NCI-H2029 treated with DMSO at 0.1 percent for 48 hours (cell line): ENCODE data around the gene GPR39.
A peak's percentile ranks its signal among the peaks of the same experiment; 100 is the strongest.
"Not testable (repeated sequence)": the region's sequence is repeated elsewhere in the genome, so short reads cannot be mapped to it uniquely, and the experiment has no call there.

Experiments
- DNase-seq: peaks from one replicate; lab custom pipeline; 2025; lab: John Stamatoyannopoulos, UW

GPR39 gene

GRCh38 chr2:132497591-132497990 lies 81.0 kb downstream of the GPR39 start:
- no peak for DNase-seq

DNA sequence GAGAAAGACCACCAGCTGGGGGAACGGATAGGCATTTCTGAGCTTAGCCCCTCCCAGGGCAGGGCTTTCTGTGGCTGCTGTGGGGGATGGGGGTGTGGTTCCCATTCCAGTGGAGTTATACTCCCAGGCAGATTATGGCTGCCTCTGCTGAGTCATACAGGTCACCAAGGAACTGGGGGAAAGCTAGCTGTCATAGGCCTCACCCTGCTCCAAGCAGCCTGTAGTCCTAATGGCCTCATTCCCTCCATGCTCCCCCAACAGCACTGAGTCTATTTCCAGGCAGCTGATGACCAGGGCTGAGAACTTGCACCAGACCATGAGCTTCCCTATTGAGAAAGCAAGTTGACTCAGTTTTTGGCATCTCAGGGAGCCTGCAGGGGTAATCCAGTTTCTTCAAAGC lies 87.1 kb downstream of the GPR39 start:
- DNase-seq: no peak

GRCh38 chr2:132515010-132515409 lies 98.4 kb downstream of the GPR39 start:
- DNase-seq: no peak

DNA sequence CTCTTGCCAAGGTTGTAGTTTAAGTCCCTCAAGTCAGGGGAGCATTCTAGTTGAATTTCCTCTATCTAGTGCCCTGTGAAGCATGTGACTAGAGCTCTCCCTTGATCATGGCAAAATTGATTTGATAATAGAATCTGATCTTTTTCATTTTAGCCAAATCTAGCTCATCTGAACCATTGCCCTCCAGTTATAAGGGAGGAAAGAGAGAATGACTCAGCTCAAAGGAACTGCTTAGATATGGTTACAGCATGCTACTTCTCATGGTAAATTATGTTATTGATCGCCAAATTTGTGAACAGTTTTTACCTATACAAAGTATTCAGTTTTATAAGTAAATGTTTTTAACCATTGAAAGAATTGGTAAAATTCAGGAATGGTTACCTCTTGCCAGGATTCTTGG lies 100.8 kb downstream of the GPR39 start:
- no peak for DNase-seq

DNA sequence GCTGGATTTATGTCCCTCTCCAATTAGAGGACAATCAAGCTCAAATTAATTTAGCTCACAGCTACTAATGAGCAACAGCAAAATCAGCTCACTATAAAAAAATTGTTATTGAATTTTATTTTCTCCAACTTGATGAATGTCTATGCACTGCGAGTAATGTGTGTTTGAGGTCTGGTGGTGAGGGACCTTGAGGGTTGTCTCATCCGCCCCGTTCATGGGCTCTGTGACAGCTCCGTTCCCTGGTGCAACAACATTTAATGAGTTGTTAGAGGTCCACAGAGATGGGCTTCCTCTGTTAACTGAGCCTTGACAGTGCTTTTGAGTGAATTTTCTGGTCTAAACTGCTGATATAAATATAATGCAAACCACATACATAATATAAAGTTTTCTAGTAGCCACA lies 101.7 kb downstream of the GPR39 start:
- DNase-seq: no peak

DNA sequence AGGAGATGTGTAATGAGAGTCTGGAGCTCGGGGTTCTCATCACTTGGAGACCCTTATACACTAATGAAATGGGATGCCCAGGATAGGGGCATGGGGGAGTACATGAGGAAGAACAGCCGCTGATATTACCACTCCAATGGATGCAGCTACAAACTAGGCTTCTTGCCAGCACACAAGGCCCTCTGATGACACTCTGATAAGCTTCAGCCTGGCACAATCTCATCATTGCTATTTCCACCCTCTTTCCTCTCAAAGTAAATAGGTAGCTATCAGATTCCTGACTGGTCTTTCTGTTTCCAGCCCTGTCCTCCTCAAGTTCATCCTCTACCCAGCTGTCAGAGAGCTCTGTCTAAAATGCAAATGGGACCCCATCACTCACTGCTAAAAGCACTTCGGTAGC lies 103.0 kb downstream of the GPR39 start:
- DNase-seq: peak; percentile 80

- DNase-seq: no peak
Observed at GRCh38 chr2:132521341-132521740, 104.7 kb downstream of the GPR39 start.

- no peak for DNase-seq
Observed at GRCh38 chr2:132522901-132523300, 106.3 kb downstream of the GPR39 start.

DNA sequence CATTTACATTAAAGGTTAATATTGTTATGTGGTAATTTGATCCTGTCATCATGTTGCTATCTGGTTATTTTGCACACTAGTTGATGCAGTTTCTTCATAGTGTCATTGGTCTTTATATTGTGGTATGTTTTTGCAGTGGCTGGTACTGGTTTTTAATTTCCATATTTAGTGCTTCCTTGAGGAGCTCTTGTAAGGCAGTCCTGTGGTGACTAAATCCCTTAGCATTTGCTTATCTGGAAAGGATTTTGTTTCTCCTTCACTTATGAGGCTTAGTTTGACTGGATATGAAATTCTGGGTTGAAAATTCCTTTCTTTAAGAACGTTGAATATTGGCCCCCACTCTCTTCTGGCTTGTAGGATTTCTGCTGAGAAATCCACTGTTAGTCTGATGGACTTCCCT lies 120.5 kb downstream of the GPR39 start:
- DNase-seq: not testable (repeated sequence)

GRCh38 chr2:132538331-132538855 lies 121.8 kb downstream of the GPR39 start:
- DNase-seq: no peak

DNA sequence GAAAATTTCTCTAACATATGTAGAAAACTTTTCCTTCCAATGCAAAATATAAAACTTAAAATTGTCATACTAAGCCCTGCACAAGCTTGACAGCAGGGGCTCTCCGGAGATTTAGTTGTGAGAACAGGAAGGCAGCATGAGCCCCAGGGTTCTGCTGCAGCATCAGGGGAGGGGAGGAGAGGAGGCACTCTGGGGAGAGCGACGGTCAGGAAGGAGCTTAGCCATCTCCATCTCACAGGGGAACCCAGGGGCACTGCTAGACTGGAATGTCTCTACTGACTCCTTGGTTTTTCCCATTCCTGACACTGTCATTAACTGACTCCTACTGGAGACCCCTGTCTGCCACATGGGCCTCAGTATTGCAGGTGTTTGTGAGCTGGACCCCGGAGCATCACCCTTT lies 123.6 kb downstream of the GPR39 start:
- DNase-seq: no peak

DNA sequence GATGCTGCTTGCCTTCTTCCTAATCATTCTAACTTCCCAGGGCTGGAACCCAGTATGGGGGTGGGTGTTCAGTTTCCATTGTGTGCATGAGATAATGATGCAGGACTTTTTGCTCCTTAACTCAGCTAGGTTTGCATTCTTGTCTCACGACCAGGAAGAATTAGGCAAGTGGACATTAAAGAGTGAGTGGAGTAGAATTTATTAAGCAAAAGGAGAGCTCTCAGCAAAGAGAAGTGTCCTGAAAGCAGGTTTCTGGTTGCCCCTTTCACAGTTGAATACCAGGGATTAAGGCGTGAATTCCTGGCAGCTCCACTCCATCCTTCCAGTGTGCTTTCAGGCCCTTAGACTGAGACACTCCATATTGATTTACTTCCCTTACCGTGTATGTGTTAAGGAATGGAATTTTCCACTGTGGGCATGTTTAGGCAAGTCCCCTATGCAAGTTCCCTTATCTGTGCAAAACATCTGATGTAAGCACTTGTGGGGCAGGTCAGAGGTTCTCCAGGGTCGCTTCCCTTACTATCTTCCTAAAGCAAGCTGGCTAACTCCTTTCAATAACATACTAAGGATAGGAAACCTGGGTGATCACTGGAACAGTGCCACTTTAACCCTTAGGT lies 126.5 kb downstream of the GPR39 start:
- no peak for DNase-seq

- DNase-seq: no peak
Observed at GRCh38 chr2:132544006-132544630, 127.5 kb downstream of the GPR39 start.

GRCh38 chr2:132547090-132547687 lies 130.6 kb downstream of the GPR39 start:
- peak; percentile 61 for DNase-seq

DNA sequence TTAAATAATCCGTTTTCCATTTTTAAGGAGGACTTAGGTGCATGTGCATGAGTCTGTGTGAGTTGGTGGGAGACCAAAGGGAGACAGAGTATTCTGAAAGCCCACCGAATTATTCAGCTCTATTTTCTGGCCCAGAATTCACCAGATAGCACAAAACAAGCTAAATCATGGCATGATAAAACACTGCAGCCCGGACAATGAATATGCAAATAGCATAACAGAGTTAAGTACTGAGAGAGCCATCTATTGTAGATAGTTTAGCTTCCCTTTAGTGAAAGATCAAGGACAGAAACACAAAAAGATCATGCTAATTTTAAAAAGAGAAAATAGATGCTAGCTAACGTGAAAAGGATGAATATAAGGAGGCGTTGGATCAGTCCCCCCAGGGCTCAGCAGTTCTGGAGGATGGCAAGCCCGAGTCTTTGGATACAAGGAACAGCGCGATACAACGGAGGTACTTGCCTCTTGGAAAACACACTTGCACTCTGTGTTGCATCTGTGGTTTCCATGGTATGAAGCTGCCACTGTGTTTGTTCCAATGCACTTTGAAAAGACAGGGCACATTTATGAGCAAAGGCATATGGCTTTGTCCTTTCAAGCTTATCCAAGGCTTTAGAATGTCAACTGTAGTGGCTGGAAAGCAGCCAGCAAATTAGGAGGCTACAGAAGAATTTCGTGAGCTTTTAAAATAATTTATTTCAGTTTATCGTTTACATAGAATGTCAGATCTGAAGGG lies 133.5 kb downstream of the GPR39 start:
- DNase-seq: peak; percentile 23

- no peak for DNase-seq
Observed at GRCh38 chr2:132550946-132551345, 134.3 kb downstream of the GPR39 start.

GRCh38 chr2:132557694-132558093 lies 141.1 kb downstream of the GPR39 start:
- DNase-seq: no peak

DNA sequence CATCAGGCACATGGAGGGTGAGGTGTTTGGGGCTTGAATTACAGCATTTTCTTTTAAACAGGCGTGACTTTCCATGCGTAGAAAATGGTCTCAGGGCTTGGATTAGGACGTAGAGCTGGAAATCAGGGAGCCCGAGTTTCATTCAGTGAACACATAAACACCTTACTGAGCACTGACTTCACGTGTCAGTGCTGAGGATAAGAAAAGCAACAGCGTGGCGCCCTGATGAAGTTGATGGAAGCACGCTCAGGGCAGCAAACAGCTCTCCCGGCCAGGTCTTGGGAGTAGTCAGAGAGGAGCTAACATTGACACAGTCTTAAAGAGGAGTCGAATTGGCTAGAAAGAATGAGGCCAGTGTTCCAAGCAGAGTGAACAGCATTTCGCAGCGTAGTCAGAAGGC lies 142.7 kb downstream of the GPR39 start:
- no peak for DNase-seq

GRCh38 chr2:132559921-132560320 lies 143.3 kb downstream of the GPR39 start:
- DNase-seq: no peak

GRCh38 chr2:132560562-132560961 lies 144.0 kb downstream of the GPR39 start:
- DNase-seq: peak; percentile 50

- no peak for DNase-seq
Observed at GRCh38 chr2:132562245-132562644, 145.6 kb downstream of the GPR39 start.

GRCh38 chr2:132564065-132564464 lies 147.5 kb downstream of the GPR39 start:
- DNase-seq: peak; percentile 56

- DNase-seq: no peak
Observed at GRCh38 chr2:132566379-132566778, 149.8 kb downstream of the GPR39 start.
